DND-41 (cell line): ENCODE results near the gene KIRREL3.

Experiments used
- ATAC-seq: fragments of 200-7000 bp; cut with Tn5 transposase; 3 replicates; pipeline ENCODE4 v1.9.1; 2021; ENCODE audit warnings: low read depth; ENCODE audit not compliant: insufficient read depth
- DNase-seq: peaks from one replicate; pipeline ENCODE4 v3.0.0-alpha.2; 2020
- H2AFZ ChIP-seq: 2 replicates; pipeline ENCODE4 v1.6.0; 2012; ENCODE audit warnings: low read depth, low read length
- H3K27ac ChIP-seq: 2 replicates; pipeline ENCODE4 v1.5.1; 2012; ENCODE audit warnings: low read length, inconsistent platforms
- H3K27me3 ChIP-seq: fragments of 200-600 bp; sonication (generic); 2 replicates; pipeline ENCODE4 v1.6.0; 2012; ENCODE audit warnings: low read length, mild to moderate bottlenecking, inconsistent platforms; ENCODE audit not compliant: insufficient read depth, poor library complexity
- H3K36me3 ChIP-seq: 2 replicates; pipeline ENCODE4 v1.5.1; 2012; ENCODE audit warnings: low read length, inconsistent platforms; ENCODE audit not compliant: insufficient read depth
- H3K4me1 ChIP-seq: 2 replicates; pipeline ENCODE4 v1.5.1; 2012; ENCODE audit warnings: mild to moderate bottlenecking, low read length; ENCODE audit not compliant: insufficient read depth
- H3K4me2 ChIP-seq: 2 replicates; pipeline ENCODE4 v1.6.0; 2012; ENCODE audit warnings: mild to moderate bottlenecking, moderate library complexity, low read length, inconsistent platforms; ENCODE audit not compliant: insufficient read depth
- H3K4me3 ChIP-seq, 2 experiments: fragments of 200-600 bp in 1 of 2; shearing (Covaris generic) in 1 of 2; 2 replicates each; pipeline ENCODE4 v1.5.1; 2012 to 2016; ENCODE audit warnings: inconsistent platforms in 2 of 2, low read length in 2 of 2, mild to moderate bottlenecking in 2 of 2, low read depth in 1 of 2, moderate library complexity in 1 of 2
- H3K79me2 ChIP-seq: 2 replicates; pipeline ENCODE4 v1.6.0; 2012; ENCODE audit warnings: low read length, inconsistent platforms; ENCODE audit not compliant: insufficient read depth
- H3K9ac ChIP-seq: 2 replicates; pipeline ENCODE4 v1.6.0; 2012; ENCODE audit warnings: low read depth, mild to moderate bottlenecking, inconsistent platforms, low read length, moderate library complexity
- H3K9me3 ChIP-seq: 2 replicates; pipeline ENCODE4 v1.5.1; 2012; ENCODE audit warnings: low read length, moderate library complexity, mild to moderate bottlenecking, inconsistent platforms; ENCODE audit not compliant: insufficient read depth, severe bottlenecking
- H4K20me1 ChIP-seq: 2 replicates; pipeline ENCODE4 v1.6.0; 2012; ENCODE audit warnings: low read length; ENCODE audit not compliant: insufficient read depth
- CTCF ChIP-seq: IDR thresholded peaks from 2 replicates; pipeline ENCODE4 v1.5.1; 2012; ENCODE audit warnings: borderline replicate concordance, low read length, moderate library complexity, mild to moderate bottlenecking; ENCODE audit not compliant: poor library complexity, severe bottlenecking; ENCODE audit errors: extremely low read depth
- EZH2 ChIP-seq: IDR thresholded peaks from 3 replicates; pipeline ENCODE4 v1.6.1; 2012; ENCODE audit warnings: borderline replicate concordance, low read depth, mild to moderate bottlenecking, moderate library complexity, low read length, inconsistent platforms; ENCODE audit not compliant: severe bottlenecking

KIRREL3 gene

GRCh38 chr11:126736682-126737572 lies 263.6 kb downstream of the KIRREL3 start:
- no peak overlapping the region for H3K27ac ChIP-seq
- ATAC-seq (no peak), DNase-seq (no peak)
- no peaks in the 10 kb centered on the region for H3K9me3 ChIP-seq
- H3K4me1 ChIP-seq, result no peaks in the 10 kb centered on the region
- no peaks in the 10 kb centered on the region for H3K79me2 ChIP-seq
- no peaks in the 10 kb centered on the region for H4K20me1 ChIP-seq
- no peak overlapping the region for H2AFZ ChIP-seq
- H3K27me3 ChIP-seq, result peaks cover 26% of the 10 kb centered on the region
- TF ChIP-seq EZH2, result no peak
- TF ChIP-seq CTCF, result no peak
- no peak overlapping the region for H3K4me3 ChIP-seq
- H3K9ac ChIP-seq, result no peak overlapping the region
- H3K36me3 ChIP-seq, result no peaks in the 10 kb centered on the region
- H3K4me2 ChIP-seq, result no peak overlapping the region

- no peaks in the 10 kb centered on the region for H3K4me1 ChIP-seq
- no peak overlapping the region for H2AFZ ChIP-seq
- H3K79me2 ChIP-seq, result no peaks in the 10 kb centered on the region
- no peak overlapping the region for H3K27ac ChIP-seq
- no peak overlapping the region for H3K4me2 ChIP-seq
- peaks cover 20% of the 10 kb centered on the region for H3K27me3 ChIP-seq
- no peaks in the 10 kb centered on the region for H3K36me3 ChIP-seq
- no peak for ATAC-seq
- TF ChIP-seq EZH2 (no peak), CTCF (no peak)
- H3K9ac ChIP-seq, result no peak overlapping the region
- DNase-seq, result no peak
- H3K4me3 ChIP-seq, result no peak overlapping the region
- no peaks in the 10 kb centered on the region for H3K9me3 ChIP-seq
- H4K20me1 ChIP-seq, result no peaks in the 10 kb centered on the region
Measured at GRCh38 chr11:126734752-126735151, 265.8 kb downstream of the KIRREL3 start.

- DNase-seq, result no peak
- no peaks in the 10 kb centered on the region for H3K79me2 ChIP-seq
- H3K9me3 ChIP-seq, result no peaks in the 10 kb centered on the region
- no peak overlapping the region for H3K9ac ChIP-seq
- no peak for TF ChIP-seq EZH2
- TF ChIP-seq CTCF, result no peak
- H3K4me1 ChIP-seq, result no peaks in the 10 kb centered on the region
- no peaks in the 10 kb centered on the region for H4K20me1 ChIP-seq
- peaks cover 16% of the 10 kb centered on the region for H3K27me3 ChIP-seq
- H3K36me3 ChIP-seq, result no peaks in the 10 kb centered on the region
- no peak overlapping the region for H2AFZ ChIP-seq
- H3K27ac ChIP-seq, result no peak overlapping the region
- no peak overlapping the region for H3K4me3 ChIP-seq
- H3K4me2 ChIP-seq, result no peak overlapping the region
- no peak for ATAC-seq
Measured at GRCh38 chr11:126733685-126734084, 266.9 kb downstream of the KIRREL3 start.

GRCh38 chr11:126732981-126733380 lies 267.6 kb downstream of the KIRREL3 start:
- H3K4me2 ChIP-seq, result no peak overlapping the region
- H3K79me2 ChIP-seq, result no peaks in the 10 kb centered on the region
- TF ChIP-seq CTCF (no peak), EZH2 (no peak)
- no peak overlapping the region for H3K27ac ChIP-seq
- no peaks in the 10 kb centered on the region for H3K9me3 ChIP-seq
- H3K4me3 ChIP-seq, result no peak overlapping the region
- no peaks in the 10 kb centered on the region for H3K36me3 ChIP-seq
- H3K27me3 ChIP-seq, result peaks cover 11% of the 10 kb centered on the region
- no peak for ATAC-seq
- H3K9ac ChIP-seq, result no peak overlapping the region
- no peaks in the 10 kb centered on the region for H3K4me1 ChIP-seq
- no peaks in the 10 kb centered on the region for H4K20me1 ChIP-seq
- no peak for DNase-seq
- no peak overlapping the region for H2AFZ ChIP-seq
